Glomerular endothelial cell (primary cell): Measurements from ENCODE around the gene CCDC27. TPM values are rescaled to one million over a fixed set of nuclear protein-coding genes. Genes with fewer than 3 reads are reported as not detected.
"Not testable (repeated sequence)": the region's sequence is repeated elsewhere in the genome, so short reads cannot be mapped to it uniquely, and the experiment has no call there.

Source experiments
- DNase-seq: peaks from one replicate; pipeline ENCODE4 v3.0.0-alpha.2; 2011; ENCODE audit warnings: low read depth, low spot score; ENCODE audit errors: extremely low read depth
- total RNA-seq: library from RNA; depleted of rRNA; stranded (reverse); fragments of >200 nt; gene quantifications from 2 replicates; pipeline ENCODE4 v1.2.3, GENCODE V29; 2015

Gene CCDC27
- total RNA-seq, 1 donor from 2014 or later = not detected

DNA sequence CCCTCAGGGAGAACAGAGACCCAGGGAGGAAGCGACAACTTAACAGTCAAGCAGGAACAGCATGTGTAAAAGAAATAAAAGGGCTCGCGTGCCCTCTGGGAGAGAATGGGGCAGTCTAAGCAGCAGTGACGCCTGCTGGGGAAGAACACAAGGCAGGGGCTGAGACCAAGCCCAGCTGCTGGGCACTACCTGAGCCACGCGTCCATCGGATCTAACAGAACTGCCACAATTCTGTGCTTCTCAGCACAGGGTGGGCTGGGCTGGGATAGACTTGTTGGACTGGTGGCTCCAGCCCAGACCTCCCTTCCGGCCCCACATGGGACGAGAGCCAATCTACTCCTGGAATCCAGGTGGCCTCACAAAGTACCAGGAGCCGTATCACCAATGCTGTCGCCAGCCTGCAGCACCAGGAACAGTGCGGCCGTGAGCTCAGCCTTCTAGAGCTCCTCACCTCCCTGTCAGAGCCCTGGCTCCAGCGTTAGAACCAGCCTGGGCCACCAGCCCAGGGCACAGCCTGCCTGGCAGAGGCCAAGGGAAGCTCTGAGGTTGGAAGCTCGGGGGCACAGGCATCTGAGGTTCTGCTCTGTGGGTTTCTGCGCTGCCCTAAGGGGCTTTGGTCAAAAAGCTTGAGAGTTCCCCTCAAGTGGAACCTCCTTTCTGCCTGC, 36.6 kb downstream of the CCDC27 start:
- no peak for DNase-seq

DNA sequence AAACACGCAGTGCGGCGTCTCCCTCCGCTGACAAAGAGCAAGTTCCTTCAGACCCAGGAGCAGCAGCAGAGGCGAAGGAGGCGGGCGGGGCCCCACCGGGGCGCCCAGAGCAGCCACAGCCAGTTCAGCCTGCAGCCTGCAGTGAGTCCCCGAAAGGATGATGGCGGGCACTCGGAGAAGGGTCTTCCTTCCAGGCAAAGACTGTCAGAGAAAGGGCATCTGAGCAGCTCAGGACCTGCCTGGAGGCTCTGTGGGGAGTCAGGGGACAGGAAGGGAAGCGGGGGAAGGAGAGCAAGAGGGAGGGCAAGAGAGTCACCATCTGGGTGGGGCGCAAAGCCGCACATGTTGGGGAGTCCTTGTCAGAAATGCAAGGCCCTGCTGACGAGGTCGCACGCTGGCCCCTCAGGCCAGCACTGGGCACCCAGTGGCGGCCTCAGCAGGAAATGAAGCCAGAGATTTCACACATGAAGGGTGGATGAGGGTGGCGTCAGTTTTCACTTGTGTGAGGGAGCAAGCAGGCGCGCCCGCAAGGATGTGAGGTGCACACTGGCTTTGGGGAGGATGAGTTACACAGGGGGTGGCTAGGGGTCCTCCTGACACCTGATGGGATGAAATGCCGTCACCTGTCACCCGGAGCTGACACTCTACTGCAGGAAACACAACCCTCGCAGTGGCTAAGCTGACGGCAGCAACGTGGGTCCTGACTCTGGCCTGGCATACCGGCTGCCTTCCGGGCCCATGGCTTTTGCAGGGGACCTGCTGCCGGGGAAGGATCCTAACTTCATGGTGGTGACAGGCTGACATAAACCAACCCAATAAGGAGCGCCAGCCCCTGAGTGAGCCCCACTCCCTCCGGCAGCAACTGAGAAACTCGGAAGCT, 37.4 kb downstream of the CCDC27 start:
- no peak for DNase-seq

DNA sequence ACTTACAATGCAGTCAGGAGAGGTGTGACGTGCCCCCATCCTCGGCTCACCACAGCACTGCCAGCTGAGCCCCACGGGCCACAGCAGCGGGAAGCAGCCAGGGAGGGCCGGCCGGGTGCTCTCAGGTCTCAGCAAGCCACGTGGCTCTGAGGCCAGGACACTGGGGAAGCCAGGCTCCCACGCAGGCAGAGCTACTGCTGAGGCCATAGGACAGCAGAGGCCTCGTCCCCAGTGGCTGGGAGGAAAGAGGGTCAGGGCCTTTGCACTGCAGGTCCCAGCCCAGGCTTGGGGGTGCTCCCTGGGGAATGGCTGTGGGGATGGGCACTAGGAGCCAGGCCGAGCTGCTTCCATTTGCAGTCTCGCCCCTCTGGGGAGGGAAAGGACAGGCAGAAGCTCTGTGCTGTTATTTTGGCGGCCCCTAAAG, 38.3 kb downstream of the CCDC27 start:
- DNase-seq = no peak

DNA sequence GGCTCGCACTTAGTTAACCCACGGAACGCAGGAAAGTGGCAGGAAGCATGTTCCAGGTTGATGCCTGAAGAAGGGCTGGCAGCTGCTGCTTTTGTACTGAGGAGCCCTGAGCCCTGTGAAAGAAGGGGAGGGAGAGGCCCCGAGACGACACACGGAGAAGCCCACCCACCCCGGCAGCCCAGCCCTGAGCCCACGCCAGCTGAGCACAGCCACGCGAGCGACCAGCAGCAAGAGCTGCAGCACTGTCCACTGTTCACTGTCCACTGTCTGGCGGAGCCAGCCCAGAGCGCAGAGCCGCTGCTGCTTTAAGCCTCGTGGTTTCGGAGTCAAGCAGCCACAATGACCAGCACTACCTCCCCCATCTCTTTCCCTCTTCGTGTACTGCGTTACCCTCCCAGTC, 38.7 kb downstream of the CCDC27 start:
- no peak for DNase-seq

DNA sequence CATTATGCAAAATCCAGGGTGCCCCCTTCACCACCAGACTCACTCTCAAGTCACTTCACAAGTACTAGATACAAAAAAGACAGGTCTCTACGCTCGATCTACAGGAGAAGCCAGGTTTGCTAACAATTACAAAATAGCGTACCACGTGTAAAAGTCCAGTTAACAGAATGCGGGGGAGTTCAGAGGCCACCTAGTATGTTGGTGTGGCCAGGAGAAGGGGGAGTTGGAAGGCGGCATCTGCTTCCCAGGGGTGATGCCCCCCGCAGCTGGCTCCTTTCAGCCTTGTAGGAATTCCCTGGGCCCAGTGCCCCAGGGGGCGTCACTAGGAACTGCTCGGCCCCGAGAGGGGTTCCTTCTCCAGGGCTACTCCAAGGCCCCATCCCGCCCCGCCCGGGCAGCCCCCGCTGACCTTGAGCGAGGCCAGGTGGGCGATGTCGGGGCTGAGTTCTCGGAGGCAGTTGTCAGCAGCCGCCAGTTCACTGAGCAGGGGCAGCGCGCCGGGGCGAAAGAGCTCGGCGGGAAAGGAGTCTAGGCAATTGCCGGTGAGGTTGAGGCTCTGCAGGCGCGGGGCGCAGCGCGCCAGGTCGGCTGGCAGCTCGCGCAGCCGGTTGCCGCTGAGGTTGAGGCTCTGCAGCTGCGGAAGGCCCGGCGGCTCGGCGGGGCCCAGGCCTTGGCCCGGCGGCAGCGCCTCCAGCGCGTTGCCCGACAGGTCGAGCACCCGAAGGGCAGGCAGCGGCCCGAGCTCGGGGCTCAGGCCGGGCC, 43.4 kb downstream of the CCDC27 start:
- DNase-seq = no peak

DNA sequence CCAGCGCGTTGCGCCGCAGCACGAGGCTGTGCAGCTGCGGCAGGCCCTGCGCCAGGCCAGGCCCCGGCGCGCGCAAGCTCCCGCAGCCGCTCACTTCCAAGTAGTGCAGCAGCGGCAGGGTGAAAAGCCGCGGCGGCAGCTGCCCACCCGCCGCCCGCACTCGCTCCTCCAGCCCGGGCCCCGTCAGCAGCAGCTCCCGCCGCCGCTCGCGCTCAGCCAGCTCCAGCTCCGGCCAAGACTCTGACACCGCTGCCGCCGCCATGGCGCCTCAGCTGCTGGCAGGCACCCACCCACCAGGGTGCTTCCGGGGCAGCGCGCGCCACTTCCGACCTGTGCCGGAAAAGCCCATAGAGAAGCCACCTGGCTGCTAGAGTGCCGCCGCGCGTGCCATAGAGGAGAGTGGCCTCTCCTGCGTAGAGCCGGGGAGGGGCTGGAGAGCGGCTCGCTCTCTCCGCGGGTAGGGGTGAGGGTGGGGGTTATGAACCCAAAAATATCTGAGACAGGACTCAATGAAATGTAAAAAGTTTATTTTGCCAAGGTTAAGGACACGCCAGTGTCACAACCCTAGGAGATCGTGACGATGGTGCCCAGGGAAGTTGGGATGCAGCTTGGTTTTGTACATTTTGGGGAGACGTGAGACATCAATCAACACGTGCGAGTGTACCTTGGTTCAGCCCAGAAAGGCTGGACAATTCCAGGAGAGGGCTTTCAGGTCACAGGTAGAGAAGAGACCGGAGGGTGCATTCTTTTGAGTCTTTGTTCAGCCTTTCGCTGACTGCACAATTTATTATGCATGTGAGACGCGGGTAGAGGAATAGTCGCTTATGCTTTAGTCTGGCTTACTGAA, 44.2 kb downstream of the CCDC27 start, which contains the start of gene LRRC47:
Gene LRRC47, minus strand, starts transcription at position 284 of the 847 bp plus-strand sequence. Its CDS starts 22 bp downstream, at position 262.
- peak; percentile 50 for DNase-seq

DNA sequence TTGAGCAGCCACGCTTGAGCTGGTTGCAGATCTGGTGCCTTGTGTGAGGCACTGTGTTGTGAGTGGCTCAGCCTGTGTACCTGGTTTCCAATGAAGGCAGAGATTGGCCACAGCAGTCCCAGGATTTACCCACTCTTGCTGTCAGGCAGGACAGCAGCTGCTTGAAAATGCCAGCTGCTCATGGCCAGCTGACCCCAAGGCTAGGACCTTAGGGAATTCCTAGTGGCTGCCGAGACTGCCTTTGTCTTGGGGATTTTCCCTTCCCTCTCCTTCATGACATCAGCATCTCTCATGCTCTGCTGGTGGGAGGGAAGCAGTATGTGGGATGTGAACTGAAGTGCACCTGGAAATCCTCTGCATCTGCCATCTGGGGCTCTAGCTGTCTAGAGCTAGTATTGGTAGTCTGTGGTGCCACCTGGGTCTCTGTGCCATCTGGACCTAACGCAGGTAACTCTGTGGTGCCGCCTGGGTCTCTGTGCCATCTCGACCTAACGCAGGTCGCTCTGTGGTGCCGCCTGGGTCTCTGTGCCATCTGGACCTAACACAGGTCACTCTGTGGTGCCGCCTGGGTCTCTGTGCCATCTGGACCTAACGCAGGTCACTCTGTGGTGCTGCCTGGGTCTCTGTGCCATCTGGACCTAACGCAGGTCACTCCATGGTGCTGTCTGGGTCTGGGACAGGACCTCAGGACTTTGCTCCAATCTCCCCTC, 47.9 kb downstream of the CCDC27 start:
- no peak for DNase-seq

DNA sequence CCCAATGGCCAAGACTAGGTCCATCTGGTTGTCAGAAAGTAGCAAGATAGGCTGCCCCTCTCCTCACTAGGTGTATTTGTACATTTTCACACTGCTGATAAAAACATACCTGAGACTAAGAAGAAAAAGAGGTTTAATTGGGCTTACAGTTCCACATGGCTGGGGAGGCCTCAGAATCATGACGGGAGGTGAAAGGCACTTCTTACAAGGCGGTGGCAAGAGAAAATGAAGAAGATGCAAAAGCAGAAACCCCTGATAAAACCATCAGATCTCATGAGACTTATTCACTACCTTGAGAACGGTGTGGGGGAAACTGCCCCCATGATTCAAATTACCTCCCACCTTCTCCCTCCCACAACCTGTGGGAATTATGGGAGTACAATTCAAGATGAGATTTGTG, 48.5 kb downstream of the CCDC27 start:
- DNase-seq = not testable (repeated sequence)

DNA sequence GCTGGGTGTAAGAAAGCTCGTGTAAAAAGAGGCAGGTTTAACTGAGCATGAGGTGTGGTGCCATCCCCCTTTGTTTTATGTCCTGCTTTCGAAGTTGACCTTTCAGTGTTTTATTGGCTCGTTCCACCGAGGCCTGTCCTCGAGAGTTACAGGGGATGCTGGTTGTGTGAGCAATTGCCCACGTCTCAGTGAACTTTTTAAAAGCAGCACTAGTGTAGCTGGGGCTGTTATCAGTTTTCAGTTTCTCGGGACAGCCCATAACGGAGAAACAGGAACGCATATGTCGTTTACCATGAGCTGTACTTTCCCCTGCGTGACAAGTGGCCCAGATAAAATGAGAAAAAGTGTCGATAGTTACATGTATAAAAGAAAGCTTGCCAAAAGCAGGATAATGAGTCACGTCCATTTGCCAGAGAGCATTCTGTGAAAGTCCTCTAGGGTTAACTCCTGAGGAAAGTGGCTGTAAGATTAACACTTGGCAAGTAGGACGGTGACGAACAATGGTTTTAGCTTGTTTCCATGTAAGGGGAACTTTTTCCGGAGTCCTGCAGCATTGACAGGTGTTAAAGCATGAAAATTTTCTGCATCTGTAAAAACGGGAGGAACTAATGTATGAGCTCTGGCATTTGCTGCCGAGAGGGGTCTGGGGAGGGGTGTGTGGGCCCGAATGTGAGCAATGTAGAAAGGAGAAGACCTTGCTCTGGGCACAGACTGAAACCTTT, 51.8 kb downstream of the CCDC27 start:
- no peak for DNase-seq

DNA sequence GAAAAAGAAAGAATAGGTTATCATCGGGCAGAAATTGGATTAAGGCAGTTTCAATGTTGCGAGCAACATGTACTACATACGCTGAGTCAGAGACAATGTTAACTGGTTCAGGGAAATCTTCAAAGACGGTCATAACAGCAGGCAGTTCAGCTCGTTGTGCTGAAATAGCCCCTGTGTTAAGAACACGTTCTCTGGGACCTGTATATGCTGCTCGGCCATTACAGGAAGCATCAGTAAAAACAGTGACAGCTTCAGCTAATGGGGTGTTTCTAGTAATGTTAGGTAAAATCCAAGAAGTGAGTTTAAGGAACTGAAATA, 52.3 kb downstream of the CCDC27 start:
- not testable (repeated sequence) for DNase-seq

DNA sequence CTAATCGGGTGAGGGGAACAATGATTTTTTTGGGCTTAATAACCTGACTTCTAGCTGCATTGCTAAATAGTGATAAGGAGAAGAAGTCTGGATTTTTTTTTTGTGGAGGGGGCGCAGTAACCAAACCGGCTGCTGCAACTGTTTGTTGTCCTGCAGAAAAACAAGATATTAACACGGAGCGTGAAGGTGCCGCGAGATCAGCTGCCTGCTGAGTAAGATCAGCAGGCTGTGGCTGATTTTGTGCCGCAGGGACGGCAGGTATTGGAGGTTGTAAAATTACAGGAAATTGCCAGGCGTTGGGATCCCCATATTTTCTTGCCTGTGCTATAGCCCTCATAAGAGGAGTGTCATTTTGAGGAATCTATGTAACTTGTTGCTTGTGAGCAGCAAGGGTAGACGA, 52.8 kb downstream of the CCDC27 start:
- DNase-seq = no peak

DNA sequence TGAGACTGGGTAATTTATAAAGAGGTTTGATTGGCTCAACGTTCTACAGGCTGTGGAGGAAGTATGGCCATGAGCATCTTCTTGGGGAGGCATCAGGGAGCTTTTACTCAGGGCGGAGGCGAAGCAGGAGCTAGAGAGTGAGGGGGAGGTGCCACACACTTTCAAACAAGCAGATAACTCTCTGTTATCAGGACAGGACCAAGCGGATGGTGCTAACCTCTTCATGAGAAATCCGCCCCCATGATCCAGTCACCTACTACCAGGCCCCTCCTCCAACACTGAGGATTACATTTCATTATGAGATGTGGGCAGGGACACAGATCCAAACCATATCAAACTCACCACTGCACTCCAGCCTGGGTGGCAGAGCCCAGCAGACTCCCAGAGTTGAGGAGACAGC, 55.5 kb downstream of the CCDC27 start:
- no peak for DNase-seq

DNA sequence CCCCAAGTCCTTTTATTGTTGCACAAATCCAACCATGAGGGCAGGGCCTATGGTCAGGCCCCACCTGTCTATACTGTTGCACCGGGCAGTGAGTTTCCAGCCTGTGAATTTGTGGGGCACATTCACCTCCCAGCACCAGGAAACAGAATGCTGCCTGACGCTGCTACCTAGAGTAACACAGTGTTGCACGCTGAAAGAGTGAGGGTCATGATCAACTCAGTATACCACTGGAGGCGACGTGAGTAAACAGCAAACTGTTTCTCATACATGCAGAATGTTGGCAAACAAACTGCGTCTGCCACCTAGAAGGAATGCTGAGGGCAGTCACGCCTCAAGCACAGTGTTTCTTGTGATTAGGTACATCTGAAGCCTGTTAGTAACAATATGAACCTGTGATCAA, 57.4 kb downstream of the CCDC27 start:
- DNase-seq = no peak

DNA sequence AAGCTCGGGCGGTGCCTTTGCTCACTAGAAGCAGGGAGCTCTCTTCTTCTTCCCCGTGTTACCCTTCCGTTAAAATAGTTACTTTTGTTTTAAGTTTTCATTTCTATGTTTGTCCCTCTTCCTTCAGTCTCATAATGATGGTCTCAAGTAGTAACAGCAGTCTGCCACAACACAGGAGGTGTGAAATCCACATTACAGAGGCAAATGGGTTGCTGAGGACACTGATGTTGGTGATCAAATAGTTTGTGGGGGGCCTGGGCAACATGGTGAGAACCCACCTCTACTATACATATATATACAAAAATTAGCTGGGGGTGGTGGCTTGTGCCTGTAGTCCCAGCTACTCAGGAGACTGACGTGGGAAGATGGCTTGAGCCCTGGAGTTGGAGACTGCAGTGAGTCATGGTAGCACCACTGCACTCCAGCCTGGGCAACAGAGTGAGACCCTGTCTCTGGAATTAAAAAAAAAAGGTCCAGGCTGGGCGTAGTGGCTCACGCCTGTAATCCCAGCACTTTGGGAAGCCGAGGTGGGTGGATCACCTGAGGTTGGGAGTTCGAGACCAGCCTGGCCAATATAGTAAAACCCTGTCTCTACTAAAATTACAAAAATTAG, 58.0 kb downstream of the CCDC27 start:
- DNase-seq = not testable (repeated sequence)

DNA sequence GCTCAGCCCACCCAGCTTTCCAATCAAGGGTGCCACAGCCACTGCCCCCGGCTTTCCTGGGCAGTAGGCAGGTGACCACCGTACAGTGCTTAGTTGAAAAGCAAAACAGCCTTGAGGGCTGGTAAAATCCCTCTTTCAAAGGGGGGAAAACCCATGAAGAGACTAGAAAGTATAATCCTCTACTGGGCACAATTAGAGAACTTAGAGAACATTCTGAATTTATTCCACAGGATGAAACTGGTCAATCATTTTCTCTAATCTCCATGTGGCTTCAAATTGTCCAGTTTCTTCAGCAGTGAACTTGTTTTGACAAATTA, 59.3 kb downstream of the CCDC27 start:
- no peak for DNase-seq

DNA sequence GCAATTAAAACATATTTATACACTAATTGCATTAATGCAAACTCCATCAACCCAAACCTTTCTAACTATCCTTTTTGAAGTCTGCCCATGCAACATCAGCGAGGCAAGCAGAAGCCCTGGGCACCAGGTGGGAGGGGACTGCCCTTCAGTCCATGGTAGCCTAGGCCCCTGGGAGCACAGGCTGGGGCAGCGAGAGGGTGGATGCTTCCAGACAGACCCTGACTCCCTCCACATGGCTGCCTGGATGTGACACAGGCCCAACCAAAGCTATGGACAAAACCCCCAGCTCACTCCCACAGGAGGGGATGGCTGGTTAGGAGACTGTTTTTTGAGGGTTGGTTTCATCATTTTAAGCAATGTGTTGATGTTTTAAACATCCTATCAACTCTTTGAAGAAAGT, 61.8 kb downstream of the CCDC27 start:
- no peak for DNase-seq

DNA sequence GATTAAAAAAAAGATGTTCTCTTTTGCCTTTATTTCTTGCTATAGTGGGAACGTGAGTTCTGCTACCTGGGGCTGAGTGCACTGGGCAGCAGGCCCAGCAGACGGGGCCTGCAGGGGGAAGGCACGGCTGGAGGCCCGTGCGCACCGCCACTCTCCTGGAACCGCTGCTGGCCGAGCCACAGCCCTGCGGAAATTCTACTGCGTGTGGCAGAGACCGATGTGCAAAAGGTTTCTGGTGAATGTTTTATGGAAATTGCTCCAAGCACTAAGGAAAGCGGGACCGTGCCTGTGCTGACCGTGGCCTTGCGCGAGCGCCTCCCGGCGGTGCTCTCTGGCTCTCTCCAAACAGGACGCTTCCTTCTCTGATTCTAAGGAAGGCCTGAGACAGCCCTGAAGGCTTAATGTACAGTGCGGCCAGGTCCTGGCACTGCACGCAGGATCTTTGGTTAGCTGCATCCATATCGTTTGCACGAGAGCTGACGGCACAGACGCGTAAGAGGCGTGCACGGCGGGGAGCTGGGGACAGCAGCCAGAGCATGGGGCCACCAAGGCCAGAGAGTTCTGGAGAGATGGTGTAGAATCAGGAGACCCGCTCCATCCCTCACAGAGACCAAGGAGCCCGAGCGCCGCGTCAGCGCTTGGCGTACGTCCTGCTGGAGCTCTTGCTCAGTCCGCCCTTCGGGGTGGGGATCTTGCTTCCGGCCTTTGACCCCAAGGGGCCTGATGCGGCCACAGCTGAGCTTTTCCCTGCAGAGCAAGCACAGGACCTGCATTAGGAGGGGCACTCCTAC, 62.7 kb downstream of the CCDC27 start:
- DNase-seq = no peak
